ENCODE measurements around the gene MSRB1.

DNA sequence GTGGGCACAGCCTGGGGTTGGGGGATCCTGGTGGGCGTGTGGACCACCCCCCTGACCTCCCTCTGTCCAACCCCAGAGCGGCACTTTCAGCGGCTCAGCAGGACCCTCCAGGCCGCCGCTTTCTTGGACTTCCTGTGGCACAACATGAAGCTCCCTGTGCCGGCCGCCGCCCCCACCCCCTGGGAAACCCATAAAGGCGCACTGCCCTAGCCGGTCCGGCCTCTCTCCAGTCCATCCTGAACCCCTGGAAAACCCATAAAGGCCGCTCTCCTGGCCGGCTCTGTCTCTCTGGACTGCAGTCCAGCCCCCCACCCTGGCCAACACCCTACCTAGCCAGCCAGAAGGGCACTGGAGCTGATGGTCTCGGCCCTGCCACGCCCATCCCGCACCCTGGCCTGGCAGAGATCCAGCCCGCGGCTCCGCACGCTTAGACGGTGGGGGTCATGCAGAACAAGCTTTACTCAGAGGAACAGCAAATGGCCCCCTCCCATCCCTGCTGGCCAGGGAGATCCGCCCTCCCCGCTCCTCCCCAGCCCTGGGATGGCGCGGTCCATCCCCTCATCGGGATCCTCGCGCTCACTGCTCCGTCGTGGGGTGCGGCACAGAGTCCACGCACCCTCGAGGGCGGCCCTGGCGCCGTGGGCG is 35.6 kb upstream of the MSRB1 start:
- TF ChIP-seq EZH2 (IDR thresholded peaks at IDR 0.05; ENCODE audit: borderline replicate concordance, insufficient read depth, low read length, poor library complexity, severe bottlenecking) (no peak), EP300 (conservative IDR thresholded peaks at IDR 0.05; ENCODE audit: poor library complexity, severe bottlenecking) (no peak), TAF1 (IDR thresholded peaks at IDR 0.05; ENCODE audit: low read depth) (no peak), MXI1 (conservative IDR thresholded peaks at IDR 0.05; ENCODE audit: poor library complexity, severe bottlenecking) (no peak), SMC3 (conservative IDR thresholded peaks at IDR 0.05; ENCODE audit: poor library complexity) (no peak), REST (IDR thresholded peaks at IDR 0.05; ENCODE audit: borderline replicate concordance) (no peak)
- TF ChIP-seq, protein P1, sequence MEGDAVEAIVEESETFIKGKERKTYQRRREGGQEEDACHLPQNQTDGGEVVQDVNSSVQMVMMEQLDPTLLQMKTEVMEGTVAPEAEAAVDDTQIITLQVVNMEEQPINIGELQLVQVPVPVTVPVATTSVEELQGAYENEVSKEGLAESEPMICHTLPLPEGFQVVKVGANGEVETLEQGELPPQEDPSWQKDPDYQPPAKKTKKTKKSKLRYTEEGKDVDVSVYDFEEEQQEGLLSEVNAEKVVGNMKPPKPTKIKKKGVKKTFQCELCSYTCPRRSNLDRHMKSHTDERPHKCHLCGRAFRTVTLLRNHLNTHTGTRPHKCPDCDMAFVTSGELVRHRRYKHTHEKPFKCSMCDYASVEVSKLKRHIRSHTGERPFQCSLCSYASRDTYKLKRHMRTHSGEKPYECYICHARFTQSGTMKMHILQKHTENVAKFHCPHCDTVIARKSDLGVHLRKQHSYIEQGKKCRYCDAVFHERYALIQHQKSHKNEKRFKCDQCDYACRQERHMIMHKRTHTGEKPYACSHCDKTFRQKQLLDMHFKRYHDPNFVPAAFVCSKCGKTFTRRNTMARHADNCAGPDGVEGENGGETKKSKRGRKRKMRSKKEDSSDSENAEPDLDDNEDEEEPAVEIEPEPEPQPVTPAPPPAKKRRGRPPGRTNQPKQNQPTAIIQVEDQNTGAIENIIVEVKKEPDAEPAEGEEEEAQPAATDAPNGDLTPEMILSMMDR (IDR thresholded peaks at IDR 0.05; ENCODE audit: poor library complexity, severe bottlenecking), result no peak

All from neural cell (in vitro differentiated cells).